ENCODE measurements around the gene CAMKK1. TPM values are rescaled to one million over a fixed set of nuclear protein-coding genes. Genes with fewer than 3 reads are reported as not detected.

The CAMKK1 gene
- total and polyA plus RNA-seq, 7 donors, result 0.91 to 2.3 (median 1.5) TPM

- peaks cover 0 to under 1% of the 10 kb centered on the region in 2 donors for H3K36me3 ChIP-seq (ENCODE audit: insufficient read depth in 1 of 2, low read depth in 1 of 2)
- peak; percentile 84 to 86 for DNase-seq
- no peaks in the 10 kb centered on the region for H3K9me3 ChIP-seq
- peaks cover 31% of the 10 kb centered on the region for H3K4me1 ChIP-seq
- peak in 2 of 4 donors; percentile 15 to 20 for ATAC-seq
- H3K27ac ChIP-seq, result peak overlapping the region; percentile 30
- TF ChIP-seq, protein P1, sequence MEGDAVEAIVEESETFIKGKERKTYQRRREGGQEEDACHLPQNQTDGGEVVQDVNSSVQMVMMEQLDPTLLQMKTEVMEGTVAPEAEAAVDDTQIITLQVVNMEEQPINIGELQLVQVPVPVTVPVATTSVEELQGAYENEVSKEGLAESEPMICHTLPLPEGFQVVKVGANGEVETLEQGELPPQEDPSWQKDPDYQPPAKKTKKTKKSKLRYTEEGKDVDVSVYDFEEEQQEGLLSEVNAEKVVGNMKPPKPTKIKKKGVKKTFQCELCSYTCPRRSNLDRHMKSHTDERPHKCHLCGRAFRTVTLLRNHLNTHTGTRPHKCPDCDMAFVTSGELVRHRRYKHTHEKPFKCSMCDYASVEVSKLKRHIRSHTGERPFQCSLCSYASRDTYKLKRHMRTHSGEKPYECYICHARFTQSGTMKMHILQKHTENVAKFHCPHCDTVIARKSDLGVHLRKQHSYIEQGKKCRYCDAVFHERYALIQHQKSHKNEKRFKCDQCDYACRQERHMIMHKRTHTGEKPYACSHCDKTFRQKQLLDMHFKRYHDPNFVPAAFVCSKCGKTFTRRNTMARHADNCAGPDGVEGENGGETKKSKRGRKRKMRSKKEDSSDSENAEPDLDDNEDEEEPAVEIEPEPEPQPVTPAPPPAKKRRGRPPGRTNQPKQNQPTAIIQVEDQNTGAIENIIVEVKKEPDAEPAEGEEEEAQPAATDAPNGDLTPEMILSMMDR (IDR thresholded peaks at IDR 0.05), result no peak
- no peaks in the 10 kb centered on the region for H3K27me3 ChIP-seq (ENCODE audit: insufficient read depth in 3 of 3, low read length in 2 of 3)
- WGBS, 3 donors, result 47 to 75% (median 58%) methylated on average over 21 to 22 of the region's 22 CpGs
- H3K4me3 ChIP-seq, result no peak overlapping the region
- intact Hi-C loops (cut with DNase I), result no loop called here
These were observed 2.6 kb downstream of the CAMKK1 start for GRCh38 chr17:3890082-3890877.

DNA sequence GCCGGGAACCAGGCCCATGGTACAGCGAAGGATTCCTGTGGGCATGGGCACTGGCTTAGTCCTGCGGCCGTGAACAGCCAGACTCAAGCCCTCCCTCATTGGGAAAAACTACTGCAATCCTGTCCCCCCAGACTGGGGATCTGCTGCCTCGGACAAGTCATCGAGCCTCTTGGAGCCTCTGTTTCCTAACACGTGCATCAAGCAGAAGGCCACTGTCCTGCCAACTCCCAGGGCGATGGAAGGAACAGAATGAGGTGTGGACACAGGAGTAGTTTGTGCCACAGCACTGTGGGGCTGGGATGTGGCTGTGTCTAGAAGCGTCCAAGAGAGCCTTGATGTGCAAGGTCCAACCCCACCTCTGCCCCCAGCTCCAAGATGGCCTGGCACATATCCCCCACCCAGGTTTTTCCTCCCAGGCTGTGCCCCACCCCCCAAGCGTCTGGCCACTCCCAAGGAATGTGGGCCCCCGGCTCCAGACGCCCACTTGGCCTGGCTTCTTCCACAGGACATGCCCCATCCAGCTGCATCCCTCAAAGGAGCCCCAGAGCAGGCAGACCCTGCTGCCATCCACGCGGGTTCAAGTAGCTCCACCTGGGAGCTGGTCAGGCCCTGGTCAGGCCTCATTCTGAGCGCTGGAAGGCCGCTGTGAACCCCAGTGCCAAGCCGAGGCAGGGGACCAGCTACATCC lies 3.4 kb downstream of the CAMKK1 start:
- ATAC-seq (no peak), DNase-seq (no peak)
- intact Hi-C loops (cut with DNase I), result no loop called here
- Histone ChIP-seq H3K27ac (peak overlapping the region; percentile 77), H3K27me3 (ENCODE audit: insufficient read depth in 3 of 3, low read length in 2 of 3) (no peaks in the 10 kb centered on the region), H3K36me3 (ENCODE audit: insufficient read depth in 1 of 2, low read depth in 1 of 2) (peaks cover 0 to 9% of the 10 kb centered on the region in 2 donors), H3K4me1 (peaks cover 24% of the 10 kb centered on the region), H3K9me3 (no peaks in the 10 kb centered on the region), H3K4me3 (no peak overlapping the region)
- WGBS, 3 donors, result 71 to 85% (median 78%) methylated on average over 17 of the region's 17 CpGs
- TF ChIP-seq, protein P1 (IDR thresholded peaks at IDR 0.05), result no peak

GRCh38 chr17:3888343-3889171 lies 4.3 kb downstream of the CAMKK1 start:
- Histone ChIP-seq H3K9me3 (no peaks in the 10 kb centered on the region), H3K36me3 (ENCODE audit: insufficient read depth in 1 of 2, low read depth in 1 of 2) (peaks cover 0 to 11% of the 10 kb centered on the region in 2 donors), H3K4me3 (peak overlapping the region; percentile 19), H3K4me1 (peaks cover 15% of the 10 kb centered on the region), H3K27ac (peak overlapping the region; percentile 77), H3K27me3 (ENCODE audit: insufficient read depth in 3 of 3, low read length in 2 of 3) (no peaks in the 10 kb centered on the region)
- 35 to 42% (median 39%) methylated on average over 47 to 50 of the region's 50 CpGs for WGBS, 3 donors
- peak; percentile 87 to 90 for DNase-seq
- intact Hi-C loops (cut with DNase I), result no loop called here
- TF ChIP-seq, protein P1 (IDR thresholded peaks at IDR 0.05), result no peak
- ATAC-seq, result peak; percentile 15 to 68 (median 50)

DNA sequence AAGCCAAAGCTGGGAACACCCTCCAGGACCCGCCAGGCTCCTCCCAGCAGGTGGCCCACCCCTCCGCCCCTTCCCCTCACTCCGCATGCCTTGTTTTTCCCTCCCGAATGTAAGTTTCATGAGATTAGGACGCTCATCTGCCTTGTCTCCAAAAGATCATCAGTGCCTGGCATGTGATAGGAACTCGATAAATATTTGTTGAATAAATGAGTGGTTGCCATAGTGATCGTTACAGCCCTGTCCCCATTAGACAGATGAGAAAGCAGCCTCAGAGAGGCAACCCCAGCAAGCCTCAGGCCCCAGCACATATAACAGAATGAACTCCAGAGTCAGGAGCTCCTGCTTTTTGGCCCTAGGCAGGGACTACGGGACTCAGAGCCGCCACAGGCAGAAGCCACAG lies 5.0 kb downstream of the CAMKK1 start:
- DNase-seq (no peak), ATAC-seq (no peak)
- TF ChIP-seq, protein P1 (IDR thresholded peaks at IDR 0.05), result no peak
- Histone ChIP-seq H3K36me3 (ENCODE audit: insufficient read depth in 1 of 2, low read depth in 1 of 2) (peaks cover 0 to 11% of the 10 kb centered on the region in 2 donors), H3K27me3 (ENCODE audit: insufficient read depth in 3 of 3, low read length in 2 of 3) (no peaks in the 10 kb centered on the region), H3K4me1 (peaks cover 12% of the 10 kb centered on the region), H3K4me3 (no peak overlapping the region), H3K27ac (peak overlapping the region; percentile 77), H3K9me3 (no peaks in the 10 kb centered on the region)
- 65 to 81% (median 70%) methylated on average over 9 of the region's 9 CpGs for WGBS, 3 donors
- intact Hi-C loops (cut with DNase I), result no loop called here
